SK-N-SH (cell line): ENCODE data around the gene PARVG.

Source experiments
- EP300 ChIP-seq, 2 experiments: IDR thresholded peaks; 2 replicates each; pipeline versions ENCODE4 v1.4.0 to v1.6.1; 2012; ENCODE audit warnings: borderline replicate concordance in 1 of 2, low read depth in 1 of 2, low read length in 1 of 2
- EZH2phosphoT487 ChIP-seq: fragments of 200-600 bp; sonication (generic); IDR thresholded peaks from 2 replicates; pipeline ENCODE4 v1.6.1; 2017; ENCODE audit warnings: low read depth, mixed run types, mild to moderate bottlenecking, antibody characterized with exemption, moderate library complexity, borderline replicate concordance
- GABPA ChIP-seq: IDR thresholded peaks from 2 replicates; pipeline ENCODE4 v1.4.0; 2012; ENCODE audit warnings: low read depth, mild to moderate bottlenecking
- POLR2AphosphoS5 ChIP-seq: IDR thresholded peaks from 2 replicates; pipeline ENCODE4 v1.6.1; 2012; ENCODE audit warnings: low read depth, low read length
- RAD21 ChIP-seq: IDR thresholded peaks from 2 replicates; pipeline ENCODE4 v1.6.1; 2012; ENCODE audit warnings: mild to moderate bottlenecking, low read length
- REST ChIP-seq: IDR thresholded peaks from 2 replicates; pipeline ENCODE4 v1.6.1; 2012; ENCODE audit warnings: mild to moderate bottlenecking, low read depth, low read length, moderate library complexity
- TAF1 ChIP-seq: IDR thresholded peaks from 2 replicates; pipeline ENCODE4 v1.6.1; 2012; ENCODE audit warnings: low read depth, mild to moderate bottlenecking, low read length, moderate library complexity, borderline replicate concordance
- TCF12 ChIP-seq: IDR thresholded peaks from 2 replicates; pipeline ENCODE4 v1.4.0; 2012
- YY1 ChIP-seq: IDR thresholded peaks from 2 replicates; pipeline ENCODE4 v1.4.0; 2012; ENCODE audit warnings: low read depth, mild to moderate bottlenecking
- TF ChIP-seq, protein P1 (sequence below): fragments of 200-600 bp; sonication (generic); IDR thresholded peaks from 2 replicates; pipeline ENCODE4 v1.6.1; 2017; ENCODE audit warnings: antibody characterized with exemption, mild to moderate bottlenecking, moderate library complexity
- TF ChIP-seq, protein P2 (sequence below): fragments of 150-350 bp; IDR thresholded peaks from 2 replicates; pipeline ENCODE4 v1.6.1; 2016; ENCODE audit warnings: mild to moderate bottlenecking, low read depth, low read length
- TF ChIP-seq, protein P3 (sequence below): IDR thresholded peaks from 2 replicates; pipeline ENCODE4 v1.4.0; 2012; ENCODE audit warnings: low read depth

DNA sequence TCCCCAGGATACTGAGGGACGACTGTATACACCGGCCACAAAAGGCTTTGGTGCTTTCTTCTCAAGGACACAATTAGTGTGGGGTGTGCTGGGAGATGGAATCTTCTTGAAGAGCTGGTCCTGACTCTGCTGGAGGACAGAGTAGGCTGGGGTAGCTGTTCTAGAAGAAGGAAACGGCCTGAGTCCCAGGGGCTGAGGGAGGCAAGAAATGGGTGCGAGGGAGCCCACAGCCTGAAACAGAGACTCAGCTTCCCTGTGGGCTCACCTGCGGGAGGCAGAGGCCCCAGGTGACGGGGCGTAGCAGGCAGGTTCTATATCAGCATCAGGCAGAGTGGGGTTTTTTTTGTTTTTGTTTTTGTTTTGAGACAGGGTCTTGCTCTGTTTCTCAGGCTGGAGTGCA, 36.6 kb downstream of the PARVG start:
- TF ChIP-seq, protein P1, sequence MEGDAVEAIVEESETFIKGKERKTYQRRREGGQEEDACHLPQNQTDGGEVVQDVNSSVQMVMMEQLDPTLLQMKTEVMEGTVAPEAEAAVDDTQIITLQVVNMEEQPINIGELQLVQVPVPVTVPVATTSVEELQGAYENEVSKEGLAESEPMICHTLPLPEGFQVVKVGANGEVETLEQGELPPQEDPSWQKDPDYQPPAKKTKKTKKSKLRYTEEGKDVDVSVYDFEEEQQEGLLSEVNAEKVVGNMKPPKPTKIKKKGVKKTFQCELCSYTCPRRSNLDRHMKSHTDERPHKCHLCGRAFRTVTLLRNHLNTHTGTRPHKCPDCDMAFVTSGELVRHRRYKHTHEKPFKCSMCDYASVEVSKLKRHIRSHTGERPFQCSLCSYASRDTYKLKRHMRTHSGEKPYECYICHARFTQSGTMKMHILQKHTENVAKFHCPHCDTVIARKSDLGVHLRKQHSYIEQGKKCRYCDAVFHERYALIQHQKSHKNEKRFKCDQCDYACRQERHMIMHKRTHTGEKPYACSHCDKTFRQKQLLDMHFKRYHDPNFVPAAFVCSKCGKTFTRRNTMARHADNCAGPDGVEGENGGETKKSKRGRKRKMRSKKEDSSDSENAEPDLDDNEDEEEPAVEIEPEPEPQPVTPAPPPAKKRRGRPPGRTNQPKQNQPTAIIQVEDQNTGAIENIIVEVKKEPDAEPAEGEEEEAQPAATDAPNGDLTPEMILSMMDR = no peak
- TF ChIP-seq POLR2AphosphoS5 = no peak
- no peak for TF ChIP-seq EP300 (IDR thresholded peaks at IDR 0.05; ENCODE audit: borderline replicate concordance in 1 of 2, low read depth in 1 of 2, low read length in 1 of 2)
- no peak for TF ChIP-seq EZH2phosphoT487
- TF ChIP-seq TCF12 = no peak
- no peak for TF ChIP-seq TAF1
- no peak for TF ChIP-seq YY1
- TF ChIP-seq, protein P2, sequence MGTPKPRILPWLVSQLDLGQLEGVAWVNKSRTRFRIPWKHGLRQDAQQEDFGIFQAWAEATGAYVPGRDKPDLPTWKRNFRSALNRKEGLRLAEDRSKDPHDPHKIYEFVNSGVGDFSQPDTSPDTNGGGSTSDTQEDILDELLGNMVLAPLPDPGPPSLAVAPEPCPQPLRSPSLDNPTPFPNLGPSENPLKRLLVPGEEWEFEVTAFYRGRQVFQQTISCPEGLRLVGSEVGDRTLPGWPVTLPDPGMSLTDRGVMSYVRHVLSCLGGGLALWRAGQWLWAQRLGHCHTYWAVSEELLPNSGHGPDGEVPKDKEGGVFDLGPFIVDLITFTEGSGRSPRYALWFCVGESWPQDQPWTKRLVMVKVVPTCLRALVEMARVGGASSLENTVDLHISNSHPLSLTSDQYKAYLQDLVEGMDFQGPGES = no peak
- no peak for TF ChIP-seq GABPA
- TF ChIP-seq, protein P3, sequence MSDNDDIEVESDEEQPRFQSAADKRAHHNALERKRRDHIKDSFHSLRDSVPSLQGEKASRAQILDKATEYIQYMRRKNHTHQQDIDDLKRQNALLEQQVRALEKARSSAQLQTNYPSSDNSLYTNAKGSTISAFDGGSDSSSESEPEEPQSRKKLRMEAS = no peak
- TF ChIP-seq REST = no peak
- no peak for TF ChIP-seq RAD21
